PC-3 (cell line): Measurements from ENCODE around the gene MAML3.

Source experiments
- EZH2 ChIP-seq: fragments of 300-600 bp; sonication (generic); IDR thresholded peaks from one replicate; pipeline ENCODE4 v1.6.1; 2017; ENCODE audit warnings: antibody characterized with exemption, mild to moderate bottlenecking, low read length; ENCODE audit not compliant: unreplicated experiment
- EZH2phosphoT487 ChIP-seq: fragments of 300-600 bp; sonication (generic); IDR thresholded peaks from 2 replicates; pipeline ENCODE4 v1.6.1; 2018; ENCODE audit warnings: mild to moderate bottlenecking, antibody characterized with exemption, low read length, borderline replicate concordance
- TF ChIP-seq, protein P1 (sequence below): fragments of 300-600 bp; sonication (generic); conservative IDR thresholded peaks from 2 replicates; pipeline ENCODE4 v1.5.1; 2017; ENCODE audit warnings: antibody characterized with exemption, low read depth, mild to moderate bottlenecking, low read length

DNA sequence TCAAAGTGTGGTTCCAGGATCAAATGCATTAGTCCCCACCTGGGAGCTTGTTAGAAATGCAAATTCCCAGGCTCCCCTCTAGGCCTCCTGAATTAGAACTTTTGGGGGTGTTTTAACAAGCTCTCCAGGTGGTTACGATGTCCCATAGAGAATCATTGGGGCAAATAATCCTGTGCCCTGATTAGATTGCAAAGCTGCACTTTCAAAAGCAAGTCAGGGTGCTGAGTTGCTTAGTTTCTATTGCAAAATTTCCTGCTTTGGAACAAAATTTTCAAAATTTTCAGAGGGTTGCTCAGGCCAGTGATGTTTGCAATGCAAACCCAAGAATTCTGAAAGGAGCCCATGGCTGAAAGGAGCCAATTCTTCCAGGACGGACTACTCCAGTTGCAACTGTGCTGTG lies 417.3 kb downstream of the MAML3 start:
- TF ChIP-seq EZH2 (no peak), EZH2phosphoT487 (no peak)
- TF ChIP-seq, protein P1, sequence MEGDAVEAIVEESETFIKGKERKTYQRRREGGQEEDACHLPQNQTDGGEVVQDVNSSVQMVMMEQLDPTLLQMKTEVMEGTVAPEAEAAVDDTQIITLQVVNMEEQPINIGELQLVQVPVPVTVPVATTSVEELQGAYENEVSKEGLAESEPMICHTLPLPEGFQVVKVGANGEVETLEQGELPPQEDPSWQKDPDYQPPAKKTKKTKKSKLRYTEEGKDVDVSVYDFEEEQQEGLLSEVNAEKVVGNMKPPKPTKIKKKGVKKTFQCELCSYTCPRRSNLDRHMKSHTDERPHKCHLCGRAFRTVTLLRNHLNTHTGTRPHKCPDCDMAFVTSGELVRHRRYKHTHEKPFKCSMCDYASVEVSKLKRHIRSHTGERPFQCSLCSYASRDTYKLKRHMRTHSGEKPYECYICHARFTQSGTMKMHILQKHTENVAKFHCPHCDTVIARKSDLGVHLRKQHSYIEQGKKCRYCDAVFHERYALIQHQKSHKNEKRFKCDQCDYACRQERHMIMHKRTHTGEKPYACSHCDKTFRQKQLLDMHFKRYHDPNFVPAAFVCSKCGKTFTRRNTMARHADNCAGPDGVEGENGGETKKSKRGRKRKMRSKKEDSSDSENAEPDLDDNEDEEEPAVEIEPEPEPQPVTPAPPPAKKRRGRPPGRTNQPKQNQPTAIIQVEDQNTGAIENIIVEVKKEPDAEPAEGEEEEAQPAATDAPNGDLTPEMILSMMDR = no peak
